ENCODE data around the gene STXBP4.

Gene STXBP4

GRCh38 chr17:54924405-54924804, 44.2 kb upstream of the STXBP4 start:
- Histone ChIP-seq H3K27ac (ENCODE audit: low read depth, low read length, poor library complexity, severe bottlenecking) (no peak overlapping the region), H3K4me2 (ENCODE audit: low read length) (no peak overlapping the region), H3K79me2 (ENCODE audit: insufficient read depth, low read length) (no peaks in the 10 kb centered on the region), H3K9me2 (ENCODE audit: low read depth, low read length) (no peaks in the 10 kb centered on the region), H3F3A (ENCODE audit: insufficient read depth, low read length) (no peaks in the 10 kb centered on the region), H3K9ac (ENCODE audit: low read length) (no peak overlapping the region), H3K9me3 (ENCODE audit: low read length) (no peaks in the 10 kb centered on the region), H3K36me3 (ENCODE audit: insufficient read depth, low read length) (no peaks in the 10 kb centered on the region), H3K4me3 (ENCODE audit: low read depth, low read length, poor library complexity, severe bottlenecking) (no peak overlapping the region), H4K20me1 (ENCODE audit: insufficient read depth, low read length) (no peaks in the 10 kb centered on the region), H3K4me1 (ENCODE audit: insufficient read depth, low read length, severe bottlenecking) (no peaks in the 10 kb centered on the region), H2AFZ (ENCODE audit: low read length) (no peak overlapping the region), H3K27me3 (ENCODE audit: insufficient read depth, low read length) (no peaks in the 10 kb centered on the region)
- TF ChIP-seq EZH2 (IDR thresholded peaks at IDR 0.05; ENCODE audit: borderline replicate concordance, low read length) (no peak), CTCF (IDR thresholded peaks at IDR 0.05; ENCODE audit: low read length) (no peak)

DNA sequence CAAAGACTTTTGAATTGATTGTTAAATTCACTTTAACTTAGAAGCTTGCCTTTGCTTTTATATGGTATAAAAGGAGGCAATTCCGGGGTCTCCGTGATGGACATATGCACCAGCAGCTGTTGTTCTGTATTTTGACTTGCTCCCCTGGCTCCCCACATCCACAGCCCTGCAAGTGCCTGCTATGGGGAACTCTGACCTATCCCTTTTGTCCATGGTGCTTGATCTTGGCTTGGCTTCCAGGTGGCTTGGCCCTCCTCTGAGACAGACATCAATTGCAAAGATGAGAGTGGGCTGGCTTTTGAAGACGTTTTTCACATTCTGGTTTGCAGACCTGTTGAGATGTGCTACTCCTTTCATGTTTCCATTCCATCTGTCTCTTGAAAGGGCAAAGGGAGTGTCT, 41.0 kb upstream of the STXBP4 start:
- H3K9me2 ChIP-seq (ENCODE audit: low read depth, low read length) = no peaks in the 10 kb centered on the region
- no peaks in the 10 kb centered on the region for H3K9me3 ChIP-seq (ENCODE audit: low read length)
- H3F3A ChIP-seq (ENCODE audit: insufficient read depth, low read length) = no peaks in the 10 kb centered on the region
- H3K4me2 ChIP-seq (ENCODE audit: low read length) = no peak overlapping the region
- no peaks in the 10 kb centered on the region for H4K20me1 ChIP-seq (ENCODE audit: insufficient read depth, low read length)
- no peaks in the 10 kb centered on the region for H3K4me1 ChIP-seq (ENCODE audit: insufficient read depth, low read length, severe bottlenecking)
- no peak overlapping the region for H2AFZ ChIP-seq (ENCODE audit: low read length)
- H3K4me3 ChIP-seq (ENCODE audit: low read depth, low read length, poor library complexity, severe bottlenecking) = no peak overlapping the region
- H3K79me2 ChIP-seq (ENCODE audit: insufficient read depth, low read length) = no peaks in the 10 kb centered on the region
- H3K27ac ChIP-seq (ENCODE audit: low read depth, low read length, poor library complexity, severe bottlenecking) = no peak overlapping the region
- H3K9ac ChIP-seq (ENCODE audit: low read length) = no peak overlapping the region
- H3K27me3 ChIP-seq (ENCODE audit: insufficient read depth, low read length) = 0 out of 2 replicates have a peak, but pooled peaks cover under 1% of the 10 kb centered on the region
- H3K36me3 ChIP-seq (ENCODE audit: insufficient read depth, low read length) = no peaks in the 10 kb centered on the region
- TF ChIP-seq EZH2 (IDR thresholded peaks at IDR 0.05; ENCODE audit: borderline replicate concordance, low read length) = no peak
- TF ChIP-seq CTCF (IDR thresholded peaks at IDR 0.05; ENCODE audit: low read length) = no peak

- H3K79me2 ChIP-seq (ENCODE audit: insufficient read depth, low read length) = no peaks in the 10 kb centered on the region
- no peaks in the 10 kb centered on the region for H3K36me3 ChIP-seq (ENCODE audit: insufficient read depth, low read length)
- H3K9me3 ChIP-seq (ENCODE audit: low read length) = no peaks in the 10 kb centered on the region
- H2AFZ ChIP-seq (ENCODE audit: low read length) = no peak overlapping the region
- no peaks in the 10 kb centered on the region for H3K4me1 ChIP-seq (ENCODE audit: insufficient read depth, low read length, severe bottlenecking)
- 0 out of 2 replicates have a peak, but pooled peaks cover 6% of the 10 kb centered on the region for H3K27me3 ChIP-seq (ENCODE audit: insufficient read depth, low read length)
- H3K9me2 ChIP-seq (ENCODE audit: low read depth, low read length) = no peaks in the 10 kb centered on the region
- H3K27ac ChIP-seq (ENCODE audit: low read depth, low read length, poor library complexity, severe bottlenecking) = no peak overlapping the region
- H3K4me3 ChIP-seq (ENCODE audit: low read depth, low read length, poor library complexity, severe bottlenecking) = no peak overlapping the region
- H3K4me2 ChIP-seq (ENCODE audit: low read length) = no peak overlapping the region
- no peak overlapping the region for H3K9ac ChIP-seq (ENCODE audit: low read length)
- H4K20me1 ChIP-seq (ENCODE audit: insufficient read depth, low read length) = no peaks in the 10 kb centered on the region
- H3F3A ChIP-seq (ENCODE audit: insufficient read depth, low read length) = no peaks in the 10 kb centered on the region
- no peak for TF ChIP-seq CTCF (IDR thresholded peaks at IDR 0.05; ENCODE audit: low read length)
- TF ChIP-seq EZH2 (IDR thresholded peaks at IDR 0.05; ENCODE audit: borderline replicate concordance, low read length) = no peak
These were observed 35.9 kb upstream of the STXBP4 start for GRCh38 chr17:54932711-54933110.

All from OCI-LY1 (cell line).